Measurements from ENCODE around the gene JAML. TPM values are rescaled to one million over a fixed set of nuclear protein-coding genes. Genes with fewer than 3 reads are reported as not detected.

The JAML gene
- polyA plus RNA-seq, 1 donor (not counting 4 experiments of a cell fraction or from before 2014, with no cell fraction given): 0.01 TPM

- dilution Hi-C loops (cut with MboI; ENCODE audit: extremely low pct_ligation_motif_present, low sequenced_read_pairs): no loop called here
- TF ChIP-seq EZH2 (IDR thresholded peaks at IDR 0.05; ENCODE audit: low read length): no peak
- TF ChIP-seq, protein P1, sequence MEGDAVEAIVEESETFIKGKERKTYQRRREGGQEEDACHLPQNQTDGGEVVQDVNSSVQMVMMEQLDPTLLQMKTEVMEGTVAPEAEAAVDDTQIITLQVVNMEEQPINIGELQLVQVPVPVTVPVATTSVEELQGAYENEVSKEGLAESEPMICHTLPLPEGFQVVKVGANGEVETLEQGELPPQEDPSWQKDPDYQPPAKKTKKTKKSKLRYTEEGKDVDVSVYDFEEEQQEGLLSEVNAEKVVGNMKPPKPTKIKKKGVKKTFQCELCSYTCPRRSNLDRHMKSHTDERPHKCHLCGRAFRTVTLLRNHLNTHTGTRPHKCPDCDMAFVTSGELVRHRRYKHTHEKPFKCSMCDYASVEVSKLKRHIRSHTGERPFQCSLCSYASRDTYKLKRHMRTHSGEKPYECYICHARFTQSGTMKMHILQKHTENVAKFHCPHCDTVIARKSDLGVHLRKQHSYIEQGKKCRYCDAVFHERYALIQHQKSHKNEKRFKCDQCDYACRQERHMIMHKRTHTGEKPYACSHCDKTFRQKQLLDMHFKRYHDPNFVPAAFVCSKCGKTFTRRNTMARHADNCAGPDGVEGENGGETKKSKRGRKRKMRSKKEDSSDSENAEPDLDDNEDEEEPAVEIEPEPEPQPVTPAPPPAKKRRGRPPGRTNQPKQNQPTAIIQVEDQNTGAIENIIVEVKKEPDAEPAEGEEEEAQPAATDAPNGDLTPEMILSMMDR (optimal IDR thresholded peaks at IDR 0.05 in 1 of 3, IDR thresholded peaks at IDR 0.05 in 1 of 3, conservative IDR thresholded peaks at IDR 0.05 in 1 of 3; ENCODE audit: extremely low read depth in 1 of 3, insufficient read depth in 2 of 3, low read length in 3 of 3): no peak
Measured at GRCh38 chr11:118168751-118169150, 56.1 kb downstream of the JAML start.

GRCh38 chr11:118168316-118168715 is 56.5 kb downstream of the JAML start:
- H3K9me1 ChIP-seq (ENCODE audit: control insufficient read depth, extremely low read depth, insufficient read depth, low read length): no peaks in the 10 kb centered on the region
- no peaks in the 10 kb centered on the region for H3K9me3 ChIP-seq (ENCODE audit: control insufficient read depth, low read depth, low read length)
- no peaks in the 10 kb centered on the region for H4K20me1 ChIP-seq (ENCODE audit: control insufficient read depth, extremely low read depth, insufficient read depth, low read length)
- peaks cover 11% of the 10 kb centered on the region for H3K4me1 ChIP-seq (ENCODE audit: control insufficient read depth, extremely low read depth, insufficient read depth, low read length)
- no peaks in the 10 kb centered on the region for H3K27me3 ChIP-seq (ENCODE audit: control insufficient read depth, extremely low read depth, insufficient read depth, low read length)
- no peak overlapping the region for H3K4me2 ChIP-seq (ENCODE audit: control insufficient read depth, extremely low read depth, insufficient read depth, low read depth, low read length)
- H3K4me3 ChIP-seq (ENCODE audit: control insufficient read depth in 2 of 3, extremely low read depth in 1 of 3, insufficient read depth in 2 of 3, low read depth in 1 of 3, low read length in 3 of 3): no peak overlapping the region
- TF ChIP-seq EZH2 (IDR thresholded peaks at IDR 0.05; ENCODE audit: low read length): no peak
- TF ChIP-seq, protein P1 (optimal IDR thresholded peaks at IDR 0.05 in 1 of 3, IDR thresholded peaks at IDR 0.05 in 1 of 3, conservative IDR thresholded peaks at IDR 0.05 in 1 of 3; ENCODE audit: extremely low read depth in 1 of 3, insufficient read depth in 2 of 3, low read length in 3 of 3): no peak
- dilution Hi-C loops (cut with MboI; ENCODE audit: extremely low pct_ligation_motif_present, low sequenced_read_pairs): no loop called here
- H3K79me2 ChIP-seq (ENCODE audit: control insufficient read depth, insufficient read depth, low read length): no peaks in the 10 kb centered on the region
- H3K9ac ChIP-seq (ENCODE audit: control insufficient read depth, extremely low read depth, insufficient read depth, low read length): no peak overlapping the region
- no peak for FAIRE-seq
- no peak overlapping the region for H3K27ac ChIP-seq (ENCODE audit: control insufficient read depth, insufficient read depth, low read length)
- no peak for DNase-seq (ENCODE audit: low read depth, low spot score)
- no peak overlapping the region for H2AFZ ChIP-seq (ENCODE audit: control insufficient read depth, low read length)
- no peaks in the 10 kb centered on the region for H3K36me3 ChIP-seq (ENCODE audit: control insufficient read depth in 2 of 2, extremely low read depth in 1 of 2, insufficient read depth in 2 of 2, low read length in 2 of 2)

More at GRCh38 chr11:118168751-118169150, 56.1 kb downstream of the JAML start:
- no peak overlapping the region for H3K27ac ChIP-seq (ENCODE audit: control insufficient read depth, insufficient read depth, low read length)
- no peaks in the 10 kb centered on the region for H4K20me1 ChIP-seq (ENCODE audit: control insufficient read depth, extremely low read depth, insufficient read depth, low read length)
- H3K27me3 ChIP-seq (ENCODE audit: control insufficient read depth, extremely low read depth, insufficient read depth, low read length): no peaks in the 10 kb centered on the region
- no peak overlapping the region for H3K4me2 ChIP-seq (ENCODE audit: control insufficient read depth, extremely low read depth, insufficient read depth, low read depth, low read length)
- no peaks in the 10 kb centered on the region for H3K9me1 ChIP-seq (ENCODE audit: control insufficient read depth, extremely low read depth, insufficient read depth, low read length)
- H2AFZ ChIP-seq (ENCODE audit: control insufficient read depth, low read length): no peak overlapping the region
- H3K79me2 ChIP-seq (ENCODE audit: control insufficient read depth, insufficient read depth, low read length): no peaks in the 10 kb centered on the region
- peaks cover 11% of the 10 kb centered on the region for H3K4me1 ChIP-seq (ENCODE audit: control insufficient read depth, extremely low read depth, insufficient read depth, low read length)
- H3K4me3 ChIP-seq (ENCODE audit: control insufficient read depth in 2 of 3, extremely low read depth in 1 of 3, insufficient read depth in 2 of 3, low read depth in 1 of 3, low read length in 3 of 3): no peak overlapping the region
- H3K9me3 ChIP-seq (ENCODE audit: control insufficient read depth, low read depth, low read length): no peaks in the 10 kb centered on the region
- DNase-seq (ENCODE audit: low read depth, low spot score): no peak
- H3K36me3 ChIP-seq (ENCODE audit: control insufficient read depth in 2 of 2, extremely low read depth in 1 of 2, insufficient read depth in 2 of 2, low read length in 2 of 2): no peaks in the 10 kb centered on the region
- FAIRE-seq: no peak
- H3K9ac ChIP-seq (ENCODE audit: control insufficient read depth, extremely low read depth, insufficient read depth, low read length): no peak overlapping the region
